Stimulated activated CD4-positive, alpha-beta T cell treated with anti-CD3 and anti-CD28 coated beads, Interleukin-1b, Interleukin-23, amount 100 ng/mL, for 1 hour (primary cell): ENCODE data around the gene DYNC2I2.
"Not testable (repeated sequence)": the region's sequence is repeated elsewhere in the genome, so short reads cannot be mapped to it uniquely, and the experiment has no call there.

Source experiments
- DNase-seq, 2 donors: peaks; one replicate each; pipeline ENCODE4 v3.0.0-alpha.2; 2020; ENCODE audit warnings: low read depth in 2 of 2

The DYNC2I2 gene

DNA sequence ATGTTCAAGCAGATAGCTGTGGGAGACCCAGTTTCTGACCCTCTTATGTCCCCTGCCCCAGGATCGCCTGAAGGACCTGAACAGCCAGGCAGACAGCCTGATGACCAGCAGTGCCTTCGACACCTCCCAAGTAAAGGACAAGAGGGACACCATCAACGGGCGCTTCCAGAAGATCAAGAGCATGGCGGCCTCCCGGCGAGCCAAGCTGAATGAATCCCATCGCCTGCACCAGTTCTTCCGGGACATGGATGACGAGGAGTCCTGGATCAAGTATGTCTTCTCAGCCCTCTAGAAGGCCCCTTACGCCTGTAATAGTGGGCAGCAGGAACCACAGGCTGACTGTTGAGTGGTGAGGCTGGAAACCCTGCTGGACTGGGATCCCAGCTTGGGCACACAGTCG, 41.1 kb downstream of the DYNC2I2 start:
- DNase-seq = no peak

DNA sequence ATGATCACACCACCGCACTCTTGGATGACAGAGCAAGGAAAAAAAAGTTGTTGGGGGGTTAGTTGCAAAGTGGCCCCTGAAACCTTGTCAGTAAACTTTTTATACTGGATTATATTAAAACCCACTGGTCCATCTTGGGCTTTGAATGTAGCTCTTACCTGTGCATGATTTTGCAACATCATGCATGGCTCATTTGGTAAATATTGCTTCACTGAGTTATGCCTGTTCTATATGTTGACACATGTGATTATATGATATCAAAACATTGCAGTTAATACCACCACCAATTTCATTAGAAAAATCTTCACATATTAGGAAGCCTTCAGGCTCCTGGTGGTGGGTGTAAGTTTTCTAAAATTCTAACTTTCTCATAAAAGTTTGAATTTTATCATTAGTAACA, 41.9 kb downstream of the DYNC2I2 start:
- no peak for DNase-seq

DNA sequence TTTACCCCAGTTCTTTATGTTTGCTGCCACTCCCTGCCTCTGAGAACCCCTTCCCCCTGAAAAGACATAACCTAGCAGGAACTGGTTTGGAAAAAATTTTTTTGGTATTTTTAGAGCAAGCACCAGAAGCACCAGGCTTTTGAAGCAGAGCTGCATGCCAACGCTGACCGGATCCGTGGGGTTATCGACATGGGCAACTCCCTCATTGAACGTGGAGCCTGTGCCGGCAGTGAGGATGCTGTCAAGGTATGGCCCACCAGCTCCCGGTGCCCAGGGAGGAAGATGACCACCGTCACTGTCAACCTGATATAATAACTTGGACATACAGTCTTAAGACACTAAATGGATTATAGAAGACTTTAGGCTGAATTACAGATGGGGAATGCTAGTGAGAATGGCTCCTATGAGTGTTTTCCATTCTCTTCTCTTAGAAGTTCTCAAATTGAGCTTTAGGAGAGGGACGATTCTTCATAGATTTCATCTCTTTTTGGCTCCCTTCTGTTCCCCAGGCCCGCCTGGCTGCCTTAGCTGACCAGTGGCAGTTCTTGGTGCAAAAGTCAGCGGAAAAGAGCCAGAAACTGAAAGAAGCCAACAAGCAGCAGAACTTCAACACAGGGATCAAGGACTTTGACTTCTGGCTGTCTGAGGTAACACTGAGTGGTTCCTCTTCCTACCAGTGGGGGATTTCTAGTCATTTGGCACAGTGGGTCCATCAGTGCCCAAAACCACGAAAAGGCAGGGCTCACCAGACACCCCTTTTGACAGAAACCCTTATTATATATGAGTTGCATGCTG, 44.9 kb downstream of the DYNC2I2 start:
- no peak for DNase-seq

DNA sequence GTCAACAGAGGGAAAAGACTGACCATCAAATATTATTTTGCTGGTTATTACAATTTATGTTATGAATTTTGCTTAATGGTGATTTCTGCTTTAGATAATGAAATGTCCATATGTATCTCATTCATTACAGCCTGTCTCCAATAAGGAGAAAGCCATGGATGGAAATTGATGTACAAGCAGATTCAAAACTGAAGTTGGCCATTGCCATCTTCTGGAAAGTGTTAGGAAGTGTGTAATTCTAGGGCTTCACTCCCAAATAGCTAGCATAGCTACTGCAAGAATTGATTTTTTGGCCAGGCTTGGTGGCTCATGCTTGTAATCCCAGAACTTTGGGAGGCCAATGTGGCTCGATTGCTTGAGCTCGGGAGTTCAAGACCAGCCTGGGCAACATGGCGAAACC, 45.8 kb downstream of the DYNC2I2 start:
- no peak for DNase-seq

DNA sequence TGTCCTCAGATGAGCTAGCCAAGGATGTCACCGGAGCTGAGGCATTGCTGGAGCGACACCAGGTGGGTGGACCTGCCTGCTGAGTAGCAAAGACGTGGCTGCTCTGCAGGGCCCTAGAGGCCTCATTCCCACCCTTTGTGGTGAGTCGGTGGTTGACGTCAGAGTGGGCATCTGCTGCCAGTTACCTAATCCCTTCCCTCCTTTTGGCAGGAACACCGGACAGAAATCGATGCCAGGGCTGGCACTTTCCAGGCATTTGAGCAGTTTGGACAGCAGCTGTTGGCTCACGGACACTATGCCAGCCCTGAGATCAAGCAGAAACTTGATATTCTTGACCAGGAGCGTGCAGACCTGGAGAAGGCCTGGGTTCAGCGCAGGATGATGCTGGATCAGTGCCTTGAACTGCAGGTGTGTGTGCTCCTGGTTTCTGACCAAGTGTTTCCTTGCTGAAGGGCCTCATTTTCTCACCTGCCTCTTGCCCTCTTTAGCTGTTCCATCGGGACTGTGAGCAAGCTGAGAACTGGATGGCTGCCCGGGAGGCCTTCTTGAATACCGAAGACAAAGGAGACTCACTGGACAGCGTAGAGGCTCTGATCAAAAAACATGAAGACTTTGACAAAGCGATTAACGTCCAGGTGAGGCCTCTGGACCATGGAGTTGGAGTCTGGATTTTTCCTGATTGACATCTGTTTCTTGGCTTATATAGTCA, 48.9 kb downstream of the DYNC2I2 start:
- no peak for DNase-seq

DNA sequence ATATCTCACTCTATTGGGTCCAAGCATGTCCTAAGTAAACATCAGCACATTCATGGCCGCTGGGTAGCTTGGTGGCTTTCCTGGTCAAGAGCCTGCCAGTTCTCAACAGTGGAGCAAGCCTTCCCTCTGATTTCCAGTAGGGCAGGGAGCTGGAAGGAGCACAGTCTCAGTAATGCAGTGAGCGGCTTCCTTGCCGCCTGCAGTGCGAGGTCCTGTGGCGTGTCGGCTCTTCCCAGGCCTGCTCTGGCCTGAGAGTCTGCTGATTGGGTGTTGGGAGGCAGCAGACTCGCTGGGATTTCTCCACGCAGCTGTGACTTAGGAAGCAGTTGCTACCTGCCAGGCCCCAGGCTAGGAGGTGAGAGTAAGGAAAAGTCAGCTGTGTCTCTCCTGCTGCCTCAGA, 53.0 kb downstream of the DYNC2I2 start:
- no peak for DNase-seq

DNA sequence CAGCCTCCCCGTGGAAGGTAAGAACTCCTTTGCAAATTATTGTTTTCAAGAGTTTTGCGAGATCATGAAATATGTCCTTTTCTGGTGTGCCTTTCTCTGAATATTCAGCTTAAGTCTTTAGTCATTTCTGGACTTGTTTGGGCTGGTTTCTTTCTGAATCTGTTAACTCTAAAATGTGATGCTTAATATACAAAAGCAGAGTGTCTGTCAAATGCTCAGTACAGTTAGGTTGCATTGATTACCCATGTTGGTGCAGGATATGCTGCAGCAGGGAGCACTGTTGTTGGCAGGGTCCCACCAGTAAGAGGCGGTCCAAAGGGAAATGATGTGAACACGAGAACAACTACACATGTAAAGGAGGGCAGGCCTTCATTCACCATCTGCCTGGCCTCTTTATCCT, 56.5 kb downstream of the DYNC2I2 start:
- no peak for DNase-seq

DNA sequence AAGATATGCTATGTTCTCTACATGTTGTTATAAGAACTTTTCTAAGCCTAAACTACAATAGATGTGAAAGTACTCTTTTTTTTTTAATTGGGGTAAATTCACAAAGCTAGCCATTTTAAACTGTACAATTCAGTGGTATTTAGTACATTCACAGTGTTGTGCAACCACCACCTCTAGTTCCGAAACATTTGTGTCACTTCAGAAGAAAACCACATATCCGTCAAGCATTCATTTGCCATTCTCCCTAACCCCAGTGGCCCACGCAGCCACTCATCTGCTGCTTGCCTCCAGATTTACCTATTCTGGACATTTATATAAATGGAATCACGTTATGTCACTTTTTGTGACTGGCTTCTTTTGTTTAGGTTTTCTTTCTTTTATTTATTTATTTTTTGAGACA, 61.2 kb downstream of the DYNC2I2 start:
- DNase-seq = no peak

DNA sequence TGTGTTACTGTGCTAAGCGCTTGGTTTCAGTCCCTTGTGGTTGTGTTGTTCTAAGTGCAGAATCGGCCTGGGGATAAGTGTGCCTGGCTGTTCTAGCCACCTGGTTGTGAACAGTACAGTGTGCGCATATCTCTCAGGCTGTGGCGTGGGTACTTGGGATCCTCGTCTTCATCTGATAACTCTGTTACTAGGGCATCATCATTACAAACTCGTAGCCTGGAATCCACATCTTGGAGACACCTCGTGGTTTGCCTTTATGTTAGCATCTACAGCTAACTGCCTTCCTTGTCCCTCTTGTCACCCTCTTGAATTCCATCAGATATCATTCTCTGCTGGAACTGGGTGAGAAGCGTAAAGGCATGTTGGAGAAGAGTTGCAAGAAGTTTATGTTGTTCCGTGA, 62.8 kb downstream of the DYNC2I2 start:
- no peak for DNase-seq

DNA sequence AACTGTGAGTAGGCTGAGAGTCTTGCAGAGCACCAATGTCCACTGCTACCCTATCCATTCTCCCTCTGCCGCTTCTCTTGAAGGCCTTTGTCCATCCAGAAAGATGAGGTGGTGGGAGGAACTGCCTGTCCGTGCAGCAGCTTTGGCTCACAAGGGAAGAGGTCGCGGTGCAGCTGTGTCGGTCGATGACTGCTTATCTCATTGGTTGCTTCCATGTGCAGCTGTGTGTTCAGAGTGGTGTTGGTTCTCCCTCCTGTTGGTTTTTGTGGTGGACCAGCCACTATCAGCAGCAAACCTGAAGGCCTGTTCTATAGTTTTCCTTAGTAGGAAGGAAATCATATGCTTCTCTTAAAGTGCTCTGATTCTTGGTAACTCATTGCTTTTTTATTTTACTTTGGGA, 63.6 kb downstream of the DYNC2I2 start:
- no peak for DNase-seq

DNA sequence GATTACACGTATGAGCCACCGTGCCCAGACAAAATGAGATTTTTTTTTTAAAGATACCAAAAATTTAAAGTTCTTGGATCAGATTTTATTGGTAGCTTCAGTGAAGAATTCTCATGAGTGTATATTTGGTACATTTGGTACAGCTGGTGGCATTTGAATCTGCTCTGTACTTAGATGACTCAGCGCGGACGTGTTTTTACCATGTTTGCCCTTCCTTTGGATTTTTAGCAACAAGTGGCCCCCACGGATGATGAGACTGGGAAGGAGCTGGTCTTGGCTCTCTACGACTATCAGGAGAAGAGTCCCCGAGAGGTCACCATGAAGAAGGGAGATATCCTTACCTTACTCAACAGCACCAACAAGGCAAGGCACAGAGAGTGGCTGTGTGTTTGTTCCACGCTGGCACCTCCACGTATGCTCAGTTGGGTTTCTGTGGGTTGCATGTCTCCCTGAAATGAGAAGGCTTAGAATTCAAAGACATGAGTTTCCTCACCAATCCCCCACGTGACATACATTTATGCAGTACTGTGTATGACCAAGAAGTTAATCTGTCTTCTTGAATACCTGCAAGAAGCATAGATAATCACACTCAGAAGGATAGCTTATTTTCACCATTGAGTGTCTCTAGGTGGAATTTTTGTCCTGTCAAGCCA, 67.9 kb downstream of the DYNC2I2 start:
- no peak for DNase-seq

DNA sequence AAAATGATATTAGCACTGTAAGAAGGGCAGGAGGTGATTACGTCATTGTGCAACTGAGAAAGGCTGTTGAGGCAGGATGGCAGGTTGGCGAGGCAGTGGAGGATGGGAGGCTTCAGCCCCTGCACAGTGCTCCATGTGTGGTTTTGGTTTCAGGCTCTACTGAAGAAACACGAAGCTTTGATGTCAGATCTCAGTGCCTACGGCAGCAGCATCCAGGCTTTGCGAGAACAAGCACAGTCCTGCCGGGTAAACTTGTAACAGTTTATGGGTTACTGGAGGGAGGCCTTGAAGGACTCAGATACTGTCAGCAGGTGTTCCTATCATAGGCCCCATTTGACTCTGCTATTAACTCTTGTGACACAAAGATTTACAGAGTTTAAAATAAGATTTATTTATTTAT, 69.2 kb downstream of the DYNC2I2 start:
- DNase-seq = peak in 1 of 2 donors; percentile 10

DNA sequence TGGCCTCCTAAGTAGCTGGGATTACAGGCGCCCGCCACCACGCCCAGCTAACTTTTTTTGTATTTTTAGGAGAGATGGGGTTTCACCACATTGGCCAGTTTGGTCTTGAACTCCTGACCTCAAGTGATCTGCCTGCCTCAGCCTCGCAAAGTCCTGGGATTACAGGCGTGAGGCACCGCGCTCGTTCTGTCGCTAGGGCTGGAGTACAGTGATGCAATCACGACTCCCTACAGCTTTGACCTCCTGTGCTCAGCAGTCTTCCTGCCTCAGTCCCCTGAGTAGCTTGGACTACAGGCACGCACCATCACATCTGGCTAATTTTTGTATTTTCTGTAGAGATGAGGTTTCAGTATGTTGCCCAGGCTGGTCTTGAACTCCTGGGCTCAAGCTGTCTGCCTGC, 69.7 kb downstream of the DYNC2I2 start:
- not testable (repeated sequence) for DNase-seq

DNA sequence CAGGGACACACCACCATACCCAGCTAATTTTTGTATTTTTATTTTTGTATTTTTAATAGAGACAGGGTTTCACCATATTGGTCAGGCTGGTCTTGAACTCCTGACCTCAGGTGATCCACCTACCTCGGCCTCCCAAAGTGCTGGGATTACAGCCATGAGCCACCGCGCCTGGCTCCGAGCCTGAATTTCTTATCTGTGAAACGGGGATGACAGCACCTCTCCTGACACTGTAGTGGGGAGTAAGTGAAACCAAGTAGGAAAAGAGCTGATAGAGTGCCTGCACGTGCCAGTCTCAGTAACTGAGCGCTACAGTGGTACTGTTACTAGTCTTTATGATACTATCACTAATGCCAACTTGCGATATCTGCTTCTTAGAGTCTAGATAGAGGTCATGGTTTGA, 71.5 kb downstream of the DYNC2I2 start:
- DNase-seq = not testable (repeated sequence)
